ENCODE measurements around the gene ZDHHC11B.

The ZDHHC11B gene

GRCh38 chr5:669111-669841 lies 115.3 kb downstream of the ZDHHC11B start:
- no peak overlapping the region for H3K4me3 ChIP-seq (ENCODE audit: insufficient read length, low read depth)
- DNase-seq (ENCODE audit: low read depth, low spot score) = no peak
- peaks cover 15% of the 10 kb centered on the region for H3K4me1 ChIP-seq (ENCODE audit: insufficient read depth, insufficient read length)
- H3K27me3 ChIP-seq (ENCODE audit: insufficient read depth, insufficient read length) = no peaks in the 10 kb centered on the region
- H3K9ac ChIP-seq (ENCODE audit: insufficient read length, low read depth) = peak overlapping the region; percentile 21
- peaks cover 37% of the 10 kb centered on the region for H3K36me3 ChIP-seq (ENCODE audit: insufficient read depth, insufficient read length, low read length)
- TF ChIP-seq ZNF274 (IDR thresholded peaks at IDR 0.05; ENCODE audit: low read depth, low read length) (no peak), SUZ12 (IDR thresholded peaks at IDR 0.05; ENCODE audit: extremely low read depth, insufficient read depth, insufficient read length) (no peak), YY1 (IDR thresholded peaks at IDR 0.05; ENCODE audit: insufficient read depth, insufficient read length) (no peak)
- H3K9me3 ChIP-seq (ENCODE audit: insufficient read depth, low read length) = no peaks in the 10 kb centered on the region

GRCh38 chr5:668283-668995 lies 116.1 kb downstream of the ZDHHC11B start:
- Histone ChIP-seq H3K36me3 (ENCODE audit: insufficient read depth, insufficient read length, low read length) (peaks cover 46% of the 10 kb centered on the region), H3K9ac (ENCODE audit: insufficient read length, low read depth) (no peak overlapping the region), H3K9me3 (ENCODE audit: insufficient read depth, low read length) (no peaks in the 10 kb centered on the region), H3K4me3 (ENCODE audit: insufficient read length, low read depth) (no peak overlapping the region), H3K27me3 (ENCODE audit: insufficient read depth, insufficient read length) (no peaks in the 10 kb centered on the region), H3K4me1 (ENCODE audit: insufficient read depth, insufficient read length) (peaks cover 10% of the 10 kb centered on the region)
- DNase-seq (ENCODE audit: low read depth, low spot score) = no peak
- TF ChIP-seq SUZ12 (IDR thresholded peaks at IDR 0.05; ENCODE audit: extremely low read depth, insufficient read depth, insufficient read length) (no peak), YY1 (IDR thresholded peaks at IDR 0.05; ENCODE audit: insufficient read depth, insufficient read length) (no peak), ZNF274 (IDR thresholded peaks at IDR 0.05; ENCODE audit: low read depth, low read length) (no peak)

GRCh38 chr5:666816-667498 lies 117.6 kb downstream of the ZDHHC11B start:
- H3K36me3 ChIP-seq (ENCODE audit: insufficient read depth, insufficient read length, low read length) = peaks cover 58% of the 10 kb centered on the region
- no peak for DNase-seq (ENCODE audit: low read depth, low spot score)
- TF ChIP-seq ZNF274 (IDR thresholded peaks at IDR 0.05; ENCODE audit: low read depth, low read length) = no peak
- TF ChIP-seq YY1 (IDR thresholded peaks at IDR 0.05; ENCODE audit: insufficient read depth, insufficient read length) = no peak
- TF ChIP-seq SUZ12 (IDR thresholded peaks at IDR 0.05; ENCODE audit: extremely low read depth, insufficient read depth, insufficient read length) = no peak
- no peak overlapping the region for H3K4me3 ChIP-seq (ENCODE audit: insufficient read length, low read depth)
- H3K9ac ChIP-seq (ENCODE audit: insufficient read length, low read depth) = no peak overlapping the region
- no peaks in the 10 kb centered on the region for H3K27me3 ChIP-seq (ENCODE audit: insufficient read depth, insufficient read length)
- no peaks in the 10 kb centered on the region for H3K9me3 ChIP-seq (ENCODE audit: insufficient read depth, low read length)
- peaks cover 8% of the 10 kb centered on the region for H3K4me1 ChIP-seq (ENCODE audit: insufficient read depth, insufficient read length)

GRCh38 chr5:665956-666711 lies 118.4 kb downstream of the ZDHHC11B start:
- peaks cover 5% of the 10 kb centered on the region for H3K4me1 ChIP-seq (ENCODE audit: insufficient read depth, insufficient read length)
- DNase-seq (ENCODE audit: low read depth, low spot score) = no peak
- no peaks in the 10 kb centered on the region for H3K9me3 ChIP-seq (ENCODE audit: insufficient read depth, low read length)
- no peaks in the 10 kb centered on the region for H3K27me3 ChIP-seq (ENCODE audit: insufficient read depth, insufficient read length)
- no peak overlapping the region for H3K4me3 ChIP-seq (ENCODE audit: insufficient read length, low read depth)
- H3K9ac ChIP-seq (ENCODE audit: insufficient read length, low read depth) = no peak overlapping the region
- peaks cover 63% of the 10 kb centered on the region for H3K36me3 ChIP-seq (ENCODE audit: insufficient read depth, insufficient read length, low read length)
- TF ChIP-seq SUZ12 (IDR thresholded peaks at IDR 0.05; ENCODE audit: extremely low read depth, insufficient read depth, insufficient read length) (no peak), YY1 (IDR thresholded peaks at IDR 0.05; ENCODE audit: insufficient read depth, insufficient read length) (no peak), ZNF274 (IDR thresholded peaks at IDR 0.05; ENCODE audit: low read depth, low read length) (no peak)

DNA sequence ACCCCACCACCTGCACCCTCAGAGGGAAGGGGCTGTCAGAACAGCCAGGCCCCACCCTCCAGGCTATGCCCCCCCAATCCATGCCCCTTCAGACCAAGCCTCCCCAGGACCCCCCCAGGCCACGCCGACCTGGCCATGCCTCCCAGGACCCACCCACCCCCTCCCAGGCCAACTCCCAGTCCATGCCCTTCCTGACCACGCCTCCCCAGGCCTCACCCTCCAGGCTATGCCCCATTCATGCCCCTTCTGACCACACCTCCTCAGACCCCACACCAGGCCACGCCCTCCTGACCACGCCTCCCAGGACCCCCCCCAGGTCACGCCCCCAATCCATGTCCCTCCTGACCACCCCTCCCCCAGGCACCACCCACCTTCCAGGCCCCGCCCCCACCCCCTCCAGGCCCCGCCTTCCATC lies 119.0 kb downstream of the ZDHHC11B start:
- H3K9ac ChIP-seq (ENCODE audit: insufficient read length, low read depth) = no peak overlapping the region
- H3K9me3 ChIP-seq (ENCODE audit: insufficient read depth, low read length) = no peaks in the 10 kb centered on the region
- peaks cover 68% of the 10 kb centered on the region for H3K36me3 ChIP-seq (ENCODE audit: insufficient read depth, insufficient read length, low read length)
- DNase-seq (ENCODE audit: low read depth, low spot score) = no peak
- no peaks in the 10 kb centered on the region for H3K27me3 ChIP-seq (ENCODE audit: insufficient read depth, insufficient read length)
- peaks cover 5% of the 10 kb centered on the region for H3K4me1 ChIP-seq (ENCODE audit: insufficient read depth, insufficient read length)
- H3K4me3 ChIP-seq (ENCODE audit: insufficient read length, low read depth) = no peak overlapping the region
- no peak for TF ChIP-seq ZNF274 (IDR thresholded peaks at IDR 0.05; ENCODE audit: low read depth, low read length)
- TF ChIP-seq SUZ12 (IDR thresholded peaks at IDR 0.05; ENCODE audit: extremely low read depth, insufficient read depth, insufficient read length) = no peak
- no peak for TF ChIP-seq YY1 (IDR thresholded peaks at IDR 0.05; ENCODE audit: insufficient read depth, insufficient read length)

DNA sequence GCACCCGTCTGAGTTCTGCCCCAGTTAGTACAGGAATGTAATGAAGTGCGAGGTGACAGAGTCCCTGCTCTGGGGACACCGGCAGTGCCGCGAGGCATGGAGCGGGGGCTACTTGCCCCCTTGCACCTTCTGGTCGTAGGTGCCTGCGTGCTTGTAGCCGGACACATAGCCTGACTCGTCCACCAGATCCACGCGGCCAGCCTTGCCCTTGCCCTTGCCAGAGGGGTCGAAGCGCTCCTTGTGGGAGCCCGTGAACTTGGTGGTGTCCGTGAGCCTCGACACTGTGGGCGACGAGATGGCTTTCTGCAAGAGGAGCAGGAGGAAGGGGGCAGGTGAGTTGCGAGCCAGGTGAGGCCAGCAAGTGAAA lies 119.6 kb downstream of the ZDHHC11B start:
- Histone ChIP-seq H3K4me1 (ENCODE audit: insufficient read depth, insufficient read length) (peaks cover 5% of the 10 kb centered on the region), H3K27me3 (ENCODE audit: insufficient read depth, insufficient read length) (no peaks in the 10 kb centered on the region), H3K36me3 (ENCODE audit: insufficient read depth, insufficient read length, low read length) (peaks cover 72% of the 10 kb centered on the region), H3K9ac (ENCODE audit: insufficient read length, low read depth) (no peak overlapping the region), H3K4me3 (ENCODE audit: insufficient read length, low read depth) (no peak overlapping the region), H3K9me3 (ENCODE audit: insufficient read depth, low read length) (no peaks in the 10 kb centered on the region)
- TF ChIP-seq SUZ12 (IDR thresholded peaks at IDR 0.05; ENCODE audit: extremely low read depth, insufficient read depth, insufficient read length) (no peak), ZNF274 (IDR thresholded peaks at IDR 0.05; ENCODE audit: low read depth, low read length) (no peak), YY1 (IDR thresholded peaks at IDR 0.05; ENCODE audit: insufficient read depth, insufficient read length) (no peak)
- DNase-seq (ENCODE audit: low read depth, low spot score) = no peak
